Measurements from ENCODE around the gene TTLL3.

Gene TTLL3

GRCh38 chr3:9778143-9779074, 31.7 kb upstream of the TTLL3 start:
- TF ChIP-seq FOXP2 (optimal IDR thresholded peaks at IDR 0.05; ENCODE audit: borderline replicate concordance, extremely low read depth, extremely low read length, insufficient read depth) (no peak), POLR2AphosphoS5 (IDR thresholded peaks at IDR 0.05; ENCODE audit: low read depth, low read length) (no peak), SIN3A (IDR thresholded peaks at IDR 0.05; ENCODE audit: borderline replicate concordance, insufficient read depth, low read length) (no peak), TAF1 (IDR thresholded peaks at IDR 0.05; ENCODE audit: borderline replicate concordance, insufficient read depth, low read length) (no peak)
- TF ChIP-seq, protein P1, sequence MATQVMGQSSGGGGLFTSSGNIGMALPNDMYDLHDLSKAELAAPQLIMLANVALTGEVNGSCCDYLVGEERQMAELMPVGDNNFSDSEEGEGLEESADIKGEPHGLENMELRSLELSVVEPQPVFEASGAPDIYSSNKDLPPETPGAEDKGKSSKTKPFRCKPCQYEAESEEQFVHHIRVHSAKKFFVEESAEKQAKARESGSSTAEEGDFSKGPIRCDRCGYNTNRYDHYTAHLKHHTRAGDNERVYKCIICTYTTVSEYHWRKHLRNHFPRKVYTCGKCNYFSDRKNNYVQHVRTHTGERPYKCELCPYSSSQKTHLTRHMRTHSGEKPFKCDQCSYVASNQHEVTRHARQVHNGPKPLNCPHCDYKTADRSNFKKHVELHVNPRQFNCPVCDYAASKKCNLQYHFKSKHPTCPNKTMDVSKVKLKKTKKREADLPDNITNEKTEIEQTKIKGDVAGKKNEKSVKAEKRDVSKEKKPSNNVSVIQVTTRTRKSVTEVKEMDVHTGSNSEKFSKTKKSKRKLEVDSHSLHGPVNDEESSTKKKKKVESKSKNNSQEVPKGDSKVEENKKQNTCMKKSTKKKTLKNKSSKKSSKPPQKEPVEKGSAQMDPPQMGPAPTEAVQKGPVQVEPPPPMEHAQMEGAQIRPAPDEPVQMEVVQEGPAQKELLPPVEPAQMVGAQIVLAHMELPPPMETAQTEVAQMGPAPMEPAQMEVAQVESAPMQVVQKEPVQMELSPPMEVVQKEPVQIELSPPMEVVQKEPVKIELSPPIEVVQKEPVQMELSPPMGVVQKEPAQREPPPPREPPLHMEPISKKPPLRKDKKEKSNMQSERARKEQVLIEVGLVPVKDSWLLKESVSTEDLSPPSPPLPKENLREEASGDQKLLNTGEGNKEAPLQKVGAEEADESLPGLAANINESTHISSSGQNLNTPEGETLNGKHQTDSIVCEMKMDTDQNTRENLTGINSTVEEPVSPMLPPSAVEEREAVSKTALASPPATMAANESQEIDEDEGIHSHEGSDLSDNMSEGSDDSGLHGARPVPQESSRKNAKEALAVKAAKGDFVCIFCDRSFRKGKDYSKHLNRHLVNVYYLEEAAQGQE (IDR thresholded peaks at IDR 0.05; ENCODE audit: insufficient read depth in 1 of 2, low read depth in 2 of 2, low read length in 2 of 2), result no peak

- TF ChIP-seq FOXP2 (optimal IDR thresholded peaks at IDR 0.05; ENCODE audit: borderline replicate concordance, extremely low read depth, extremely low read length, insufficient read depth), result no peak
- TF ChIP-seq TAF1 (IDR thresholded peaks at IDR 0.05; ENCODE audit: borderline replicate concordance, insufficient read depth, low read length), result no peak
- no peak for TF ChIP-seq POLR2AphosphoS5 (IDR thresholded peaks at IDR 0.05; ENCODE audit: low read depth, low read length)
- TF ChIP-seq, protein P1 (IDR thresholded peaks at IDR 0.05; ENCODE audit: insufficient read depth in 1 of 2, low read depth in 2 of 2, low read length in 2 of 2), result no peak
- TF ChIP-seq SIN3A (IDR thresholded peaks at IDR 0.05; ENCODE audit: borderline replicate concordance, insufficient read depth, low read length), result no peak
These were observed 30.9 kb upstream of the TTLL3 start for GRCh38 chr3:9779075-9779593.

- TF ChIP-seq TAF1 (IDR thresholded peaks at IDR 0.05; ENCODE audit: borderline replicate concordance, insufficient read depth, low read length) (no peak), SIN3A (IDR thresholded peaks at IDR 0.05; ENCODE audit: borderline replicate concordance, insufficient read depth, low read length) (no peak), POLR2AphosphoS5 (IDR thresholded peaks at IDR 0.05; ENCODE audit: low read depth, low read length) (no peak), FOXP2 (optimal IDR thresholded peaks at IDR 0.05; ENCODE audit: borderline replicate concordance, extremely low read depth, extremely low read length, insufficient read depth) (no peak)
- TF ChIP-seq, protein P1 (IDR thresholded peaks at IDR 0.05; ENCODE audit: insufficient read depth in 1 of 2, low read depth in 2 of 2, low read length in 2 of 2), result no peak
These were observed 30.2 kb upstream of the TTLL3 start for GRCh38 chr3:9779721-9780457.

DNA sequence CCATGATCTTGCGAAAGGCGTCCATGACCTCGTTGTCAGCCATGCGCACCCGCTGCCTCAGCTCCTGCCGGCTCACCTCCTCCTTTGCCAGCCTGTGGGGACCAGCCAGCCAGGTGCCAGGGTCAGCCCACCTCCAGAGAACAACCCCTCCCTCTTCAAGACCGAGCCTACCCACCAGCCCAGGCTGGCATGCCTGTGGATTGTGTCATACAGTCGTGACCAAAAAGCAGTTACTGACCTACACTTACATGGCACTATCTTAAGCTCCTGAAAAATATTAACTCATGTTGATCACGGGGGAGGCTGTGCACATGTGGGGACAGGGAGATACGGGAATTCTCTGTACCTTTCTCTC, 29.6 kb upstream of the TTLL3 start:
- no peak for TF ChIP-seq TAF1 (IDR thresholded peaks at IDR 0.05; ENCODE audit: borderline replicate concordance, insufficient read depth, low read length)

GRCh38 chr3:9780910-9781309, 29.2 kb upstream of the TTLL3 start:
- no peak for TF ChIP-seq TAF1 (IDR thresholded peaks at IDR 0.05; ENCODE audit: borderline replicate concordance, insufficient read depth, low read length)
- TF ChIP-seq SIN3A (IDR thresholded peaks at IDR 0.05; ENCODE audit: borderline replicate concordance, insufficient read depth, low read length), result no peak
- TF ChIP-seq POLR2AphosphoS5 (IDR thresholded peaks at IDR 0.05; ENCODE audit: low read depth, low read length), result no peak
- TF ChIP-seq, protein P1 (IDR thresholded peaks at IDR 0.05; ENCODE audit: insufficient read depth in 1 of 2, low read depth in 2 of 2, low read length in 2 of 2), result no peak
- TF ChIP-seq FOXP2 (optimal IDR thresholded peaks at IDR 0.05; ENCODE audit: borderline replicate concordance, extremely low read depth, extremely low read length, insufficient read depth), result no peak
